Medulla oblongata (tissue), 1 donor: ENCODE measurements around the gene SPRR1B.
"Not testable (repeated sequence)": the region's sequence is repeated elsewhere in the genome, so short reads cannot be mapped to it uniquely, and the experiment has no call there.

Source experiments
- DNase-seq: peaks from one replicate; pipeline ENCODE4 v3.0.0-alpha.2; 2015; ENCODE audit errors: extremely low spot score

SPRR1B gene

DNA sequence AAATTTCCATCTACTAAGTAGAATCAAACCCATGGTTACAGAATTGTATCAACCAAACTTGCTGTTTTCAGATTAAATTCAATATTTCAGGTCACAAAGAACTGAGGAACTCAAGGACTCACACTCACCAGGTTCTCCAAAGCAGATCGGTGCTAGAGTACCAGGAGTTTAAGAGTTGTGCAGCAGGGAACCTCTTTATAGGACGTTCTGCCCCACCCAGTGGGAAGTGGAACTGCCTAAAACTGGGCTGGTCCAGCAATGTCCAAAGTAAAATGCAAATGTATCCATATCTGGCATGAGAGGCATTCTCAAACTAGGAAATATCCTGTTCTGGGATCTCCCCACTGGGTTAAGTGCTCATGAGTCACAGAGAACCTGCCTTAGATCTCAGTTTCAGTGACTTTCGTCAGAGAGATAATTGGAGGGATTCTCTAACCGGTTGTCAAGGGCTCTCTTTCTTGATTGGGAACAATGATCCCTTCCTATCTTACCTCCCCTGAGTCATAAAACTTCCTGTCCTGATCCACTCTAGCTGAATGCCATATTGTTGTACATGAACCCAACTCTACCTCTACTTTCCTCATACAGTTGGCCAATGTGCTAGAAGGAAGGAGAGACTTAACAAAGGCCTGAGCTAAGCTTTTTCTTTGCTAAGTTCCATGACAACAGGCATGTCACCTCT, 10.1 kb downstream of the SPRR1B start, which contains the start of gene SPRR2D:
Gene SPRR2D (minus strand): TSS at position 171 of the 682 bp plus-strand sequence. CDS start 774 bp downstream, outside the sequence.
- no peak for DNase-seq

DNA sequence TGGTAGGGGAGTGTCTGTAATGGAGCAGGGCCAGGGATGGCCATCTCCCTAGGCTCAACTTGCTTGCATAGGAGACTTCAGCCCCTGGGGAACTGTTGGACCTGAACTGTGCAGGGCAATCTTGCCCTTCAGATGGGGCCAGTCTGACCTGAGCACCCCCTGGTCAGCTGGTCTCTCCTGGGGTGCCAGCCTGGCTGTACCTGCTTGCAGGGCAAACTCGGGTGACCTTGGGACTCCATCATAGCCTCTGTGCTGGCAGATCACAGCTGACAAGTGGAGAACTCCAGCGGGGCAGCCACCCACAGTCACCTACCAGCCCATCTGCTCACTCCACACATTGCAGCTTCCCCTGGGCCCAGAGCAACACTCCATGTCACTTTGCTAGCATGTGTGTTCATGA, 18.2 kb downstream of the SPRR1B start:
- DNase-seq: no peak

DNA sequence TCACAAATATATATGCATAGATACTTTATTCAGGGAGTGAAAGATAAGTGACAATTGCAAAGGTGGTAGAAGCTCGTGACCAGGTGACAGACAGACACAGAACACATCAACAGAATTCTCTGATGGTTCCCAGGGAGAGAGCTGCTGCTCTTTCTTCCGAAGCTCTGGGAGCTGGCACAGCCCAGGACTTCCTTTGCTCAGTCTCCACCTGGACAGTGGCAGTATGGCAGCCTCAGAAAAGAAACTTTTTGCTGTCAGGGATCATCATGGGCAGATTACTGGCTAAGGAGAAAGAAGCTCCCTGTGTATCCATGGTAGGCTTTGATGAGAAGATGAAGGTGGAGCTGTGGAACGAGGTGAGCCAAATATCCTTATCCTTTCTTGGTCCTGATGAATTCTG, 25.1 kb downstream of the SPRR1B start:
- not testable (repeated sequence) for DNase-seq

DNA sequence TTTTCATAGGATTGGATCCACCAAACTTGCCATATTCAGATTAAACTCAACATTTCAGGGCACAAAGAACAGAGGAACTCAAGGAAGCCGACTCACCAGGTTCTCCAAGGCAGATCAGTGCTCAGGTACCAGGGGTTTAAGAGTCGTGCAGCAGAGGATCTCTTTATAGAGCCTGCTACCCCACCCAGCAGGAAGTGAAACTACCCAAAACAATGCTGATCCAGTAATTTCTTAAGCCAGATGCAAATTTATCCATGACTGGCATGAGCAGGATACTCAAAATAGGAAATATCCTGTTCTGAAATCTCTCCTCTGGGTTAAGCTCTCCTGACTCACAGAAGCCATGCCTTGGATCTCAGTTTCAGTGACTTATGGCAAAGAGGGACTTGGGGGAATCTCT, 26.4 kb downstream of the SPRR1B start, which contains the start of gene SPRR2A:
Gene SPRR2A (minus strand): TSS at position 138 of the 400 bp plus-strand sequence. CDS start 777 bp downstream, outside the sequence.
- DNase-seq: no peak

DNA sequence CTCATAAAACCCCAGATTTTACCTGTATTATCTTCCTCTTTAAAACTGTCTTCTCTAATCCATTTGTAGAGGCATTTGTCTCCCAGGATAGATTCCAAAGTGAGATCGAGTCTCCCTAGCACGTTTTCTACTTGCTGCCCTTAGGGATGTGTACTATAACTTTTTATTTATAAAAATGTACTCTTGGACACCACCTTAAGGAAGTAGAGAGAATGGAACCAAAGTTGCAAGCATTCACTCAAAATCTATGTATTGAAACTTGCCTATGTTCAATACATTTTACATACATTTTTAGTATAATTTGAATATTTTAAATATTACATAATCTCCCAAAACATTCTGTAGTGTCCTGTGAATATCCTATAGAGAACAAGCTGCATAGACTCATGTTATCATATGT, 27.2 kb downstream of the SPRR1B start:
- DNase-seq: no peak

DNA sequence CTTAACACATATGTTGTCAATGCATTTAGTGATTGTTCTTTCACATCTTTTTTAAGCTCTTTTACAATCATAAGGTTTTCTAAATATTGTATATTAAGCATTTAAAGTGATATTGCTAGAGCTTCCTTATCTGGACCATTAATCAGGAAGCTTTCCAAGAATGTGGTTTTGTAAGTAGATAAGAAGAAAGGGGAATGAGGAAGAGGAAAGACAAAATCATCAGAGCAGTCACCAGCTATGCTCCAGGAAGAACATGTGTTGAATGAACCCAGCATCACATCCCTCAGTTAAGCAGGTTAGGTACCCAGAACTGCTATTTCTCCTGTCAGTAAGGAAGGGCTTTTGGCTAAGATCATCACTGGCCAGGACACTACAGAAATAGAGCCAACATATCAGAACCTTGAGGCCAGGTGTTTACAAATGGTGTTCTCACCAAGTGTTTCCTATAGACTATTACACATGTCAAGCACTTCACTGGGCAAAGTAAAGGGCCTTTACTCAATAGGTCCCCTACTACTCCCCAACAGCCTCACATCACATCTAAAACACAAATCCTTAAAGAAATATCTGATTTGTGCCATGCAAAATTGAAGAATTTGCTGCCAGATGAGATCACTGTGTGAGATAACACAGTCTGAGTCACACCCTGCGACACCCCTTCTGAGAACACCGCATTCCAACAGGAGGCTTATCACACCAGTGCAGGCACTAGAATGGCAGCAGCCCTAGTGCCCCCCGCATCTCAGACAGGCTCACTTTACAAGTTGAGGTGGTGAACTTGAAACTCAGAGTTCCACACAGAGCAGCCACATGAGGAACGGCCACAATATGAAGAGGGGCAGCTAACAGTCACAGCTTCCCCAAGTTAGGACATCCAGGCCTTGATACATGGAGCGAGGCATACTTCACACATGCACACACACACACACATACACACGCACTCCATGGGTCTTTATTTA, 28.1 kb downstream of the SPRR1B start:
- DNase-seq: no peak

DNA sequence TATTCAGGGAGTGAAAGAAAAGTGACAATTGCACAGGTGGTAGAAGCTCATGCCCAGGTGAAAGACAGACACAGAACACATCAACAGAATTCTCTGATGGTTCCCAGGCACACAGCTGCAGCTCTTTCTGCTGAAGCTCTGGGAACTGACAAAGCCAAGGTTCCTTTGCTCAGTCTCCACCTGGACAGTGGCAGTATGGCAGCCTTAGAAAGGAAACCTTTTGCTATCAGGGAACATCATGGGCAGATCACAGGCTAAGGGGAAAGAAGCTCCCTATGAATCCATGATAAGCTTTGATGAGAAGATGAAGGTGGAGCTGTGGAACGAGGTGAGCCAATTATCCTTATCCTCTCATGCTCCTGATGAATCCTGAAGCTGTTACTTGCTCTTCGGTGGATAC, 39.2 kb downstream of the SPRR1B start:
- no peak for DNase-seq

DNA sequence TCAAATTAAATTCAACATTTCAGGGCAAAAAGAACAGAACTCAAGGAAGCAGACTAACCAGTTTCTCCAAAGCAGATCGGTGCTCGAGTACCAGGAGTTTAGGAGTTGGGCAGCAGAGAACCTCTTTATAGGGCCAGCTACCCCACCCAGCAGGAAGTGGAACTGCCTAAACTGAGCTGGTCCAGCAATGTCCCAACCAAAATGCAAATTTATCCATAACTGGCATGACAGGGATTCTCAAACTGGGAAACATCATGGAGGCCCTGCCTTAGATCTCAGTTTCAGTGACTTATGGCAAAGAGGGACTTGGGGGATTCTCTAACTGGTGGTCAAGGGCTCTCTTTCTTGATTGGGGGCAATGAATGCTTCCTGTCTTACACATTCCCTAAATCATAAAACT, 40.5 kb downstream of the SPRR1B start, which contains the start of gene SPRR2B:
Gene SPRR2B (minus strand): TSS at position 101 of the 400 bp plus-strand sequence. CDS start 772 bp downstream, outside the sequence.
- no peak for DNase-seq

DNA sequence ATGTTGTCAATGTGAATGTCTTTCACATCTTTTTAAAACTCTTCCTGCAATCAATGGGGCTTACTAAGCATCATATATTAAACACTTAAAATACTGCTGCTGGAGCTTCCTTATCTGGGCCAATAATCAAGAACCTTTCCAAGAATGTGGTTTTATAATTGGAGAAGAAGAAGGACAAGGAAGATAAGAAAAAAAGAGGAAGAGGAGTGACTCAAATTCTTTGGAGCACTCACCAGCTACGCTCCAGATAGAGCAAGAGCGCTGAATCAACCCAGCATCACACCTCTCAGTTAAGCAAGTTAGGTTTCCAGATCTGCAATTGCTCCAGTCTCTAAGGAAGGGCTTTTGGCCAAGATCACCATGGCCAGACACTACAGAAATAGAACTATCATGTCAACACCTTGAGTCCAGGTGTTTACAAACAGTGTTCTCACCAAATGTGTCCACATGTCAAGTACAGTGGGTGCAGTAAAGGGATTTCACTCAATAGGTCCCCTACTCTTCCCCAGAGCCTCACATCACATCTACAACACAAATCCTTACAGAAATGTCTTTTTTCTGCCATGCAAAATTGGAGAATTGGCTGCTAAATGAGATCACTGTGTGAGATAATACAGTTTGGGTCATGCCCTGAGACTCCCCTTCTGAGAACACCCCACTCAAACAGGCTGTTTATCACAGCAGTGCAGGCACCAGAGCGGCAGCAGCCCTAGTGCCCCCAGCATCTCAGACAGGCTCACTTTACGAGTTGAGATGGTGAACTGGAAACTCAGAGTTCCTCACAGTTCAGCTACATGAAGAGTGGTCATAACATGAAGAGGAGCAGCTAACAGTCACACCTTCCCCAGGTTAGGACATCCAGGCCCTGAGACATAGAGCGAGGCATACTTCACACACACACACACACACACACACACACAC, 42.1 kb downstream of the SPRR1B start:
- DNase-seq: no peak

DNA sequence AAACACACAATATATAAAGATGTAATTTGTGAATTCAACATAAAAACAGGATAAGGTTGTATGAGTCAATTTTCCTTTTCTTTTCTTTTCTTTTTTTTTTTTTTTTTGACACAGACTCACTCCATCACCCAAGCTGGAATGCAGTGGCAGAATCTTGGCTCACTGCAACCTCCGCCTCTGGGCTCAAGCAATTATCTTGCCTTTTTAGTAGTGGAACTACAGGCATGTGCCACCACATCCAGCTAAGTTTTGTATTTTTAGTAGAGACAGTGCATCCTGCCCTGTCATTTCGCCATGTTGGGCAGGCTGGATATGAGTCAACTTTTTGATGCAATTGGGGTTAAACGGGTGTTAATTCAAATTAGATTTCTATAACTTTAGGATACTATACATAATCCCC, 50.7 kb downstream of the SPRR1B start:
- DNase-seq: no peak
